Smooth muscle cell (in vitro differentiated cells): Measurements from ENCODE around the gene ATL3. TPM values are rescaled to one million over a fixed set of nuclear protein-coding genes. Genes with fewer than 3 reads are reported as not detected.

ENCODE experiments used
- DNase-seq: peaks from one replicate; lab custom pipeline; 2025; ENCODE audit not compliant: unreplicated experiment; lab: John Stamatoyannopoulos, UW
- H2AFZ ChIP-seq: fragments of 200-600 bp; sonication (generic); 2 replicates; pipeline ENCODE4 v1.6.0; 2016; ENCODE audit warnings: antibody characterized with exemption, low read depth, mild to moderate bottlenecking
- H3F3A ChIP-seq: fragments of 200-600 bp; sonication (generic); 2 replicates; pipeline ENCODE4 v1.6.0; 2017; ENCODE audit warnings: antibody characterized with exemption, low read depth
- H3K27ac ChIP-seq: fragments of 200-600 bp; sonication (generic); 2 replicates; pipeline ENCODE4 v1.5.1; 2016; ENCODE audit warnings: low read depth, mild to moderate bottlenecking
- H3K27me3 ChIP-seq: fragments of 200-600 bp; sonication (generic); 2 replicates; pipeline ENCODE4 v1.6.1; 2016; ENCODE audit warnings: low read depth, mild to moderate bottlenecking
- H3K36me3 ChIP-seq: fragments of 200-600 bp; sonication (generic); 2 replicates; pipeline ENCODE4 v1.5.1; 2016; ENCODE audit warnings: low read depth
- H3K4me1 ChIP-seq: fragments of 200-600 bp; sonication (generic); 2 replicates; pipeline ENCODE4 v1.5.1; 2016; ENCODE audit warnings: low read depth
- H3K4me2 ChIP-seq: fragments of 200-600 bp; sonication (generic); 2 replicates; pipeline ENCODE4 v1.6.0; 2016; ENCODE audit warnings: mild to moderate bottlenecking
- H3K4me3 ChIP-seq: fragments of 200-600 bp; sonication (generic); 2 replicates; pipeline ENCODE4 v1.5.1; 2016; ENCODE audit warnings: mild to moderate bottlenecking
- H3K79me2 ChIP-seq: fragments of 200-600 bp; sonication (generic); 2 replicates; pipeline ENCODE4 v1.6.0; 2016; ENCODE audit warnings: low read depth, mild to moderate bottlenecking
- H3K9ac ChIP-seq: fragments of 200-600 bp; sonication (generic); 2 replicates; pipeline ENCODE4 v1.6.0; 2016; ENCODE audit warnings: low read depth
- H3K9me3 ChIP-seq: fragments of 200-600 bp; sonication (generic); replicated peaks from 2 replicates; pipeline ENCODE4 v1.5.1; 2016; ENCODE audit warnings: low read depth
- H4K20me1 ChIP-seq: fragments of 200-600 bp; sonication (generic); 2 replicates; pipeline ENCODE4 v1.6.0; 2016; ENCODE audit warnings: low read depth
- CTCF ChIP-seq: fragments of 200-600 bp; sonication (generic); IDR thresholded peaks from 2 replicates; pipeline ENCODE4 v1.5.1; 2017; ENCODE audit warnings: borderline replicate concordance, mild to moderate bottlenecking, antibody characterized with exemption; ENCODE audit not compliant: insufficient read depth, poor library complexity, severe bottlenecking
- WGBS: methylation state at CpG from one replicate; pipeline ENCODE4 v1.1.7; 2016; ENCODE audit warnings: low lambda C conversion rate; 5-methylcytosine and 5-hydroxymethylcytosine counted together
- polyA plus RNA-seq: library from polyadenylated mRNA; unstranded; fragments of >200 nt; fragmentation: Nextera tagmentation; extraction: Ambion mirVana; gene quantifications from 2 replicates; pipeline ENCODE4 v1.2.1, GENCODE V29; 2016
- total RNA-seq: library from RNA; depleted of rRNA; stranded (reverse); fragments of >200 nt; gene quantifications from 2 replicates; pipeline ENCODE4 v1.2.3, GENCODE V29; 2014

Gene ATL3
- total and polyA plus RNA-seq, 2 experiments from 2014 or later: 13.0 to 32.5 TPM

GRCh38 chr11:63611395-63611747 is 59.8 kb downstream of the ATL3 start:
- no peaks in the 10 kb centered on the region for H4K20me1 ChIP-seq
- no peak overlapping the region for H3K4me2 ChIP-seq
- 61% methylated on average over 1 of the region's 1 CpG for WGBS
- H3K36me3 ChIP-seq: no peaks in the 10 kb centered on the region
- H2AFZ ChIP-seq: no peak overlapping the region
- H3F3A ChIP-seq: no peaks in the 10 kb centered on the region
- no peak for TF ChIP-seq CTCF
- no peak overlapping the region for H3K4me3 ChIP-seq
- peaks cover 17% of the 10 kb centered on the region for H3K4me1 ChIP-seq
- H3K27me3 ChIP-seq: peaks cover 31% of the 10 kb centered on the region
- DNase-seq: no peak
- H3K9ac ChIP-seq: no peak overlapping the region
- no peak overlapping the region for H3K27ac ChIP-seq
- H3K79me2 ChIP-seq: no peaks in the 10 kb centered on the region
- no peaks in the 10 kb centered on the region for H3K9me3 ChIP-seq

DNA sequence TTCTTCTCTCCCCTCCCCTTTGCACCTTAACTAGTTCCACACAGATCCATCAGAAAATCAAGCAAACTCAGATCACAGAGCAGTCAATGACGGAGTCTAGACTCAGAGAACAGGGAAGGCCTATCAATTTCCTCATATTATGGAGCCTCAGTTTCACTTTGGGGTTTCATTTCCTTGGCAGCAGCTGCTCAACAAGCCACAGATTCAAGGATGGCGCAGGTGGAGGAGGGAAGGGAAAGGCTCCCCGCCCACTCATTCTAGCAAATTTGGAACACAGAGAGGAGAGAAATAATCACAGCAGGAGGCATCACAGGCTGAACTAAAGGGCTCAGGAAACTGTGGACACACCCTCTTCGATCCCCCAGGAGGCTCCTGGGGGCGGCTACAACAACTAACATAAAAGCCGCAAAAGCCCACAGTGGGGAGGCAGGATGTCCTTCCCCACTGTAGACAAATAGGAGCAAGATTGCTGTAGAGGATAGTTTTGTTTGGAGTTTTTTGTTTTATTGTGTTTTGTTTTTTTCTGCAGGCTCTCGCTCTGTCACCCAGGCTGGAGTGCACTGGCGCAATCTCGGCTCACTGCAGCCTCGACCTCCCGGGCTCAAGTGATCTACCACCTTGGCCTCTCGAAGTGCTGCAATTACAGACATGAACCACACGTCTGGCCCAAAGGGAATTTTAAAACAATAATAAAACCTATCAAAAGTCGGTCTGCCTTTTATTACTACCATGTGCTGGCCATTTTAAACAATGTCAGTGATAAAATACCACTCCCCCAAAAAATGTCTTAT is 60.4 kb downstream of the ATL3 start:
- TF ChIP-seq CTCF: no peak
- H3K4me2 ChIP-seq: no peak overlapping the region
- no peak overlapping the region for H2AFZ ChIP-seq
- H4K20me1 ChIP-seq: no peaks in the 10 kb centered on the region
- no peak overlapping the region for H3K4me3 ChIP-seq
- no peaks in the 10 kb centered on the region for H3K36me3 ChIP-seq
- no peak overlapping the region for H3K9ac ChIP-seq
- H3F3A ChIP-seq: no peaks in the 10 kb centered on the region
- H3K9me3 ChIP-seq: no peaks in the 10 kb centered on the region
- H3K27ac ChIP-seq: no peak overlapping the region
- H3K4me1 ChIP-seq: peaks cover 17% of the 10 kb centered on the region
- peaks cover 31% of the 10 kb centered on the region for H3K27me3 ChIP-seq
- no peaks in the 10 kb centered on the region for H3K79me2 ChIP-seq
- DNase-seq: no peak
- 58% methylated on average over 14 of the region's 14 CpGs for WGBS

DNA sequence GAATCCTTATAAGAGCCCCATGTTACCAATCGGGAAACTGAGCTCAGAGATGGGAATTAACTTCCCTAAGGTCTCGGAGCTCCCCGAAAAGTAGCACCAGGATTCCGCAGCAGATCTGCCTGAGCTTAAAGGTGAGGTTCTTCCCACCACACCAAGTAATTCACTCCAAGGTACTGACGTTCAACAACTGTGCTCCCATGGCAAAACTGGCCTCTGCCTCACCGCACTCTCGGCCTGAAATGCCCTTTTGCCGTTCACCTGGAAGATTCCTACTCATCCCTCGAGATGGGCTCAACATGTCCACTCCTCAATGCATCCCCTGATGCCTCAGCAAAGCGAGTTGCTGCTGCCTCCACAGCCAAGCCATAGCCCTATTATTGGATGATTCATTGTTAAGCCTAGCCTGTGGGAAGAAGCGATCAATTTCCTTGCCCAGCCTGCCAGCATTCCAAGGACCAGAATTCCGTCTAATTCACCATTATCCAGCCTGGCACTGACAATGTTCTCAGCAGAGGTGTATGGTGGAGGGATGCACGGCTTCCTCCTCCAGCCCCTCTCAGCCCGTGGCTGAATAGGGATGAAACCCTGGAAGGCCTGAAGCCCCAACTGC is 61.1 kb downstream of the ATL3 start:
- H3K4me3 ChIP-seq: no peak overlapping the region
- H2AFZ ChIP-seq: no peak overlapping the region
- WGBS: 88% methylated on average over 14 of the region's 14 CpGs
- no peaks in the 10 kb centered on the region for H3K9me3 ChIP-seq
- H3K27ac ChIP-seq: no peak overlapping the region
- DNase-seq: no peak
- H3K79me2 ChIP-seq: no peaks in the 10 kb centered on the region
- TF ChIP-seq CTCF: no peak
- peaks cover 31% of the 10 kb centered on the region for H3K27me3 ChIP-seq
- no peaks in the 10 kb centered on the region for H4K20me1 ChIP-seq
- H3K4me2 ChIP-seq: no peak overlapping the region
- no peak overlapping the region for H3K9ac ChIP-seq
- H3K36me3 ChIP-seq: no peaks in the 10 kb centered on the region
- no peaks in the 10 kb centered on the region for H3F3A ChIP-seq
- H3K4me1 ChIP-seq: peaks cover 17% of the 10 kb centered on the region
